Endothelial cell of umbilical vein (primary cell): Measurements from ENCODE around the gene IL10. TPM values are rescaled to one million over a fixed set of nuclear protein-coding genes. Genes with fewer than 3 reads are reported as not detected.
"Not testable (repeated sequence)": the region's sequence is repeated elsewhere in the genome, so short reads cannot be mapped to it uniquely, and the experiment has no call there.

ENCODE experiments used
- BruUV-seq: library from RNA; stranded (reverse); fragments of 400-500 nt; replicated peaks from 2 replicates; lab custom pipeline; 2021; lab: Mats Ljungman, UMichigan
- CTCF ChIA-PET: fragments of 300-600, 350-600 bp; sonication (Branson Sonifier 250); formaldehyde crosslinking; loops from one replicate; lab custom pipeline; 2021; ENCODE audit warnings: antibody characterized with exemption, inconsistent platforms; lab: Charles Lee
- POLR2A ChIA-PET: fragments of 300-600, 350-600 bp; sonication (Branson Sonifier 250); formaldehyde crosslinking; loops from one replicate; lab custom pipeline; 2021; ENCODE audit warnings: antibody characterized with exemption, inconsistent platforms; lab: Charles Lee
- DNase-seq: peaks from one replicate; pipeline ENCODE4 v3.0.0-alpha.2; 2011; ENCODE audit warnings: low read depth, low spot score
- FAIRE-seq: peaks from 2 replicates; lab custom pipeline; 2011; peaks lifted over from hg19 to GRCh38; lab: Jason Lieb, UNC
- H2AFZ ChIP-seq: 2 replicates; pipeline ENCODE4 v1.6.0; 2012; ENCODE audit warnings: low read depth, low read length, control low read depth, inconsistent platforms
- H3K27ac ChIP-seq: 2 replicates; pipeline ENCODE4 v1.5.1; 2011; ENCODE audit warnings: low read depth, mild to moderate bottlenecking, control low read depth, low read length, moderate library complexity; ENCODE audit not compliant: insufficient read depth
- H3K27me3 ChIP-seq, 2 experiments: 2 replicates each; pipeline versions ENCODE4 v1.6.0 to v1.6.1; 2011; ENCODE audit warnings: low read length in 2 of 2, mixed read lengths in 1 of 2; ENCODE audit not compliant: control insufficient read depth in 2 of 2, insufficient read depth in 2 of 2
- H3K36me3 ChIP-seq, 2 experiments: 2 replicates in 1 of 2; 3 replicates in 1 of 2; pipeline ENCODE4 v1.5.1; 2011; ENCODE audit warnings: low read length in 2 of 2, mild to moderate bottlenecking in 1 of 2, moderate library complexity in 1 of 2; ENCODE audit not compliant: control insufficient read depth in 2 of 2, insufficient read depth in 2 of 2; ENCODE audit errors: extremely low read depth in 1 of 2
- H3K4me1 ChIP-seq: 3 replicates; pipeline ENCODE4 v1.5.1; 2011; ENCODE audit warnings: mild to moderate bottlenecking, low read length; ENCODE audit not compliant: control insufficient read depth, insufficient read depth; ENCODE audit errors: extremely low read depth
- H3K4me2 ChIP-seq: 2 replicates; pipeline ENCODE4 v1.6.1; 2011; ENCODE audit warnings: low read length, control low read depth, mixed read lengths; ENCODE audit not compliant: insufficient read depth
- H3K4me3 ChIP-seq, 3 experiments: fragments of 200-600 bp in 1 of 3; sonication (generic), shearing (Covaris generic) in 1 of 3; replicated peaks in 1 of 3; 2 replicates each; pipeline ENCODE4 v1.5.1; 2011 to 2016; ENCODE audit warnings: control low read depth in 3 of 3, low read length in 3 of 3, mild to moderate bottlenecking in 2 of 3, inconsistent platforms in 1 of 3, low read depth in 1 of 3, moderate library complexity in 1 of 3; ENCODE audit not compliant: insufficient read depth in 1 of 3
- H3K79me2 ChIP-seq: 2 replicates; pipeline ENCODE4 v1.6.0; 2012; ENCODE audit warnings: low read length, inconsistent platforms; ENCODE audit not compliant: control insufficient read depth, insufficient read depth
- H3K9ac ChIP-seq: replicated peaks from 2 replicates; pipeline ENCODE3; 2011; ENCODE audit warnings: low read length, control low read depth; ENCODE audit not compliant: insufficient read depth; ENCODE audit errors: extremely low read depth
- H3K9me1 ChIP-seq: replicated peaks from 3 replicates; pipeline ENCODE4 v1.6.0; 2011; ENCODE audit warnings: mild to moderate bottlenecking, low read length; ENCODE audit not compliant: control insufficient read depth, insufficient read depth; ENCODE audit errors: extremely low read depth
- H3K9me3 ChIP-seq: replicated peaks from 2 replicates; pipeline ENCODE4 v1.5.1; 2012; ENCODE audit warnings: low read length, inconsistent platforms; ENCODE audit not compliant: control insufficient read depth, insufficient read depth
- H4K20me1 ChIP-seq: replicated peaks from 2 replicates; pipeline ENCODE3; 2011; ENCODE audit warnings: mild to moderate bottlenecking, low read length; ENCODE audit not compliant: control insufficient read depth, insufficient read depth; ENCODE audit errors: extremely low read depth
- EZH2 ChIP-seq: IDR thresholded peaks from 2 replicates; pipeline ENCODE4 v1.6.1; 2012; ENCODE audit warnings: borderline replicate concordance, low read depth, mild to moderate bottlenecking, moderate library complexity, low read length, inconsistent platforms; ENCODE audit not compliant: severe bottlenecking
- FOS ChIP-seq: IDR thresholded peaks from 2 replicates; pipeline ENCODE4 v1.6.1; 2011; ENCODE audit warnings: mild to moderate bottlenecking, low read length, moderate library complexity, borderline replicate concordance; ENCODE audit not compliant: insufficient read depth
- GATA2 ChIP-seq: IDR thresholded peaks from 2 replicates; pipeline ENCODE4 v1.7.0; 2011; ENCODE audit warnings: low read depth, mild to moderate bottlenecking, moderate library complexity, mixed read lengths, low read length; ENCODE audit not compliant: insufficient read length, insufficient read depth
- JUN ChIP-seq: IDR thresholded peaks from 2 replicates; pipeline ENCODE4 v1.6.1; 2011; ENCODE audit warnings: borderline replicate concordance, low read depth; ENCODE audit not compliant: insufficient read length, insufficient read depth
- MAX ChIP-seq: IDR thresholded peaks from 2 replicates; pipeline ENCODE4 v1.6.1; 2011; ENCODE audit not compliant: insufficient read depth, insufficient read length
- MYC ChIP-seq: IDR thresholded peaks from one replicate; pipeline ENCODE4 v1.6.1; 2011; ENCODE audit warnings: mild to moderate bottlenecking, low read depth, low read length
- POLR2A ChIP-seq: IDR thresholded peaks from 2 replicates; pipeline ENCODE4 v1.6.1; 2012; ENCODE audit warnings: low read depth, mild to moderate bottlenecking, control low read depth, low read length
- POLR2AphosphoS5 ChIP-seq: IDR thresholded peaks from 2 replicates; pipeline ENCODE4 v1.6.1; 2012; ENCODE audit warnings: low read depth, mild to moderate bottlenecking, control low read depth, low read length, moderate library complexity; ENCODE audit not compliant: insufficient read depth
- dilution Hi-C: fragments of 300-500 bp; cut with MboI; formaldehyde crosslinking; loops from one replicate; pipeline ENCODE4 v1.15.0; 2019; ENCODE audit warnings: low sequenced_read_pairs; ENCODE audit not compliant: extremely low pct_ligation_motif_present
- intact Hi-C: fragments of 100-400 bp; cut with micrococcal nuclease; formaldehyde crosslinking; loops from one replicate; pipeline ENCODE4 v1.10.0; 2022
- polyA plus RNA-seq, 4 experiments: library from polyadenylated mRNA; depleted of rRNA in 3 of 4; stranded (reverse) in 3 of 4; unstranded in 1 of 4; fragments of >200 nt; gene quantifications; 2 replicates each; pipeline versions ENCODE4 v1.2.1 to v1.2.3, GENCODE V29; 2011 to 2012; ENCODE audit warnings: missing spikeins in 1 of 4
- total RNA-seq: library from RNA; stranded (reverse); gene quantifications from 2 replicates; pipeline ENCODE4 v1.2.3, GENCODE V29; 2021
- TF ChIP-seq, protein P1 (sequence below), 2 donors: IDR thresholded peaks; 1 replicate in 1 of 2; 2 replicates in 1 of 2; pipeline ENCODE4 v1.5.1; 2011; ENCODE audit warnings: low read length in 2 of 2, mild to moderate bottlenecking in 2 of 2, moderate library complexity in 2 of 2, control low read depth in 1 of 2, inconsistent platforms in 1 of 2, low read depth in 1 of 2; ENCODE audit not compliant: insufficient read depth in 1 of 2; ENCODE audit errors: extremely low read depth in 1 of 2

IL10 gene
- total and polyA plus RNA-seq, 2 donors (not counting 3 experiments of a cell fraction or from before 2014, with no cell fraction given): not detected

DNA sequence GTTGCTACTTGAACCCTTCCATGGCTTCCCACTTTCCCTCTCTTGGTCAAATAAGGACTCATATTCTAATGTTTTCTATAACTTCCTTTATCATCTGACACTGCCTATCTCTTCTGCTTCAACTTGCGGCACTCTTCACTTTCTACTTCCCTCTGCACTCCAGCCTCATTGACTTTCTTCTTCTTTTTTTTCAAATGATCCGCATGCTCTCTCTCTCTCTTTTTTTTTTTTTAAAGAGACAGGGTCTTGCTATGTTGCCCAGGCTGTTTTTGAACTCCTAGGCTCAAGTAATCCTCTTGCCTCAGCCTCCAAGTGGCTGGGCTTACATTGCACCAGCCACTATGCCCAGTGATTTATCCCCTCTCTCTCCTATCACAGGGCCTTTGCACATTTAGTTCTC is 7.3 kb upstream of the IL10 start:
- H3K9ac ChIP-seq: no peak overlapping the region
- no peaks in the 10 kb centered on the region for H4K20me1 ChIP-seq
- POLR2A ChIA-PET: no interaction called here
- DNase-seq (no peak), FAIRE-seq (no peak)
- no peaks in the 10 kb centered on the region for H3K36me3 ChIP-seq
- no peaks in the 10 kb centered on the region for H3K4me1 ChIP-seq
- H3K79me2 ChIP-seq: no peaks in the 10 kb centered on the region
- TF ChIP-seq GATA2 (no peak), MAX (no peak), MYC (no peak), JUN (no peak), FOS (no peak), POLR2AphosphoS5 (no peak), POLR2A (no peak), EZH2 (no peak)
- TF ChIP-seq, protein P1, sequence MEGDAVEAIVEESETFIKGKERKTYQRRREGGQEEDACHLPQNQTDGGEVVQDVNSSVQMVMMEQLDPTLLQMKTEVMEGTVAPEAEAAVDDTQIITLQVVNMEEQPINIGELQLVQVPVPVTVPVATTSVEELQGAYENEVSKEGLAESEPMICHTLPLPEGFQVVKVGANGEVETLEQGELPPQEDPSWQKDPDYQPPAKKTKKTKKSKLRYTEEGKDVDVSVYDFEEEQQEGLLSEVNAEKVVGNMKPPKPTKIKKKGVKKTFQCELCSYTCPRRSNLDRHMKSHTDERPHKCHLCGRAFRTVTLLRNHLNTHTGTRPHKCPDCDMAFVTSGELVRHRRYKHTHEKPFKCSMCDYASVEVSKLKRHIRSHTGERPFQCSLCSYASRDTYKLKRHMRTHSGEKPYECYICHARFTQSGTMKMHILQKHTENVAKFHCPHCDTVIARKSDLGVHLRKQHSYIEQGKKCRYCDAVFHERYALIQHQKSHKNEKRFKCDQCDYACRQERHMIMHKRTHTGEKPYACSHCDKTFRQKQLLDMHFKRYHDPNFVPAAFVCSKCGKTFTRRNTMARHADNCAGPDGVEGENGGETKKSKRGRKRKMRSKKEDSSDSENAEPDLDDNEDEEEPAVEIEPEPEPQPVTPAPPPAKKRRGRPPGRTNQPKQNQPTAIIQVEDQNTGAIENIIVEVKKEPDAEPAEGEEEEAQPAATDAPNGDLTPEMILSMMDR (IDR thresholded peaks at IDR 0.05; ENCODE audit: extremely low read depth in 1 of 2, insufficient read depth in 1 of 2, low read depth in 1 of 2, low read length in 2 of 2): no peak
- CTCF ChIA-PET: no interaction called here
- H3K9me1 ChIP-seq: no peaks in the 10 kb centered on the region
- dilution Hi-C loops (no loop called here), intact Hi-C loops (no loop called here)
- H3K4me3 ChIP-seq: no peak overlapping the region
- no TSS peak for BruUV-seq
- H3K27me3 ChIP-seq: peaks cover 2 to 3% of the 10 kb centered on the region in 2 experiments
- no peak overlapping the region for H2AFZ ChIP-seq
- no peak overlapping the region for H3K4me2 ChIP-seq
- H3K9me3 ChIP-seq: no peaks in the 10 kb centered on the region
- no peak overlapping the region for H3K27ac ChIP-seq

GRCh38 chr1:206778911-206779310 is 6.6 kb upstream of the IL10 start:
- H3K4me1 ChIP-seq, H3K27ac ChIP-seq, dilution Hi-C loops, CTCF ChIA-PET, POLR2A ChIA-PET, H4K20me1 ChIP-seq, H3K36me3 ChIP-seq, FAIRE-seq, intact Hi-C loops, H3K9ac ChIP-seq, H2AFZ ChIP-seq, H3K9me1 ChIP-seq, H3K27me3 ChIP-seq, H3K4me3 ChIP-seq, DNase-seq, H3K9me3 ChIP-seq, H3K79me2 ChIP-seq, H3K4me2 ChIP-seq, BruUV-seq: not testable (repeated sequence)
